GM03348 (cell line): ENCODE results near the gene DIP2B.
A peak's percentile ranks its signal among the peaks of the same experiment; 100 is the strongest.
"Not testable (repeated sequence)": the region's sequence is repeated elsewhere in the genome, so short reads cannot be mapped to it uniquely, and the experiment has no call there.

Source experiments
- DNase-seq: peaks from one replicate; pipeline ENCODE4 v3.0.0; 2012; ENCODE audit warnings: low spot score

The DIP2B gene

DNA sequence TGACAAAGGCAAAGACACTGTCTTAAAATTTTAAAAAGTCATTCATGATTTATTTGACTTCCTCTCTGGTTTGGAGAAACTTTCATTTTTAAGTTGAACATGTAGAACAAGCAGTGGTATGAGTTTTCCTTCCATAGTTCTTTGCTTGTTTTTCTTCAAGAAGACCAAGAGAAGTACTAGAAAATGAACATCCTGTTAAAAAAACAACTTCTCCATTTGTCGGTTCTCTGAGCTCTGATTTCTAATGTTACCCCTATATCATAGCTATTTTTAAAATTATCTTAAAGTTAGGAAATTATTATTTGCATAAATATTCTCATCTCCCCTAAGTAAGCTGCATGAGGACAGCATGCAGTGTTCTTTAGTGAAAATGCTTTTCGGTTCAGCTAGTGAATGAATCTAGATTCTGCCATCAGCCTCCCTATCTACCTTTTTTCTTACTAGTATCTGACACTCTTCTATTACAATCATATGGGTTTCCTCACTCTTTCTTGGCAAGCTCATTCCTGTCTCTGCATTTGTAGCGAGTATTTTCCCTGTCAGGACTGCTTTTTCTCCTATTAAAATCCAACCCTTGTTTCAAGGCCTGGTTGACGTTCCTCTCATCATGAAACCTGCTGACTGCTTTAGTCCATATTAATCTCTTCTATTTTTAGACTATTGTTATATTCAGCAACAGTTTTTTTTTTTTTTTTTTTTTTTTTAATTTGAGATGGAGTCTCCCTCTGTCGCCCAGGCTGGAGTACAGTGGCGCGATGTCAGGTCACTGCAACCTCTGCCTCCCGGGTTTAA lies 15.8 kb downstream of the DIP2B start:
- no peak for DNase-seq

DNA sequence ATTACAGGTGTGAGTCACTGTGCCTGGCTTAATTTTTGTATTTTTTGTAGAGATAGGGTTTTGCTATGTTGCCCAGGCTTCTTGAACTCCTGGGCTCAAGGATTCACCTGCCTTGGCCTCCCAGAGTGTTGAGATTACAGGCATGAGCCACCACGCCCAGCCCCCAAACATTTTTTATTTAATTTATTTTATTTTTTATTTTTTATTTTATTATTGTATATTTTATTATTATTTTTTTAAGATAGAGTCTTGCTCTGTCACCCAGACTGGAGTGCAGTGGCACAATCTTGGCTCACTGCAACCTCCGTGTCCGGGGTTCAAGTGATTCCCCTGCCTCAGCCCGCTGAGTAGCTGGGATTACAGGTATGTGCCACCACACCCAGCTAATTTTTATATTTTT lies 17.0 kb downstream of the DIP2B start:
- DNase-seq: not testable (repeated sequence)

DNA sequence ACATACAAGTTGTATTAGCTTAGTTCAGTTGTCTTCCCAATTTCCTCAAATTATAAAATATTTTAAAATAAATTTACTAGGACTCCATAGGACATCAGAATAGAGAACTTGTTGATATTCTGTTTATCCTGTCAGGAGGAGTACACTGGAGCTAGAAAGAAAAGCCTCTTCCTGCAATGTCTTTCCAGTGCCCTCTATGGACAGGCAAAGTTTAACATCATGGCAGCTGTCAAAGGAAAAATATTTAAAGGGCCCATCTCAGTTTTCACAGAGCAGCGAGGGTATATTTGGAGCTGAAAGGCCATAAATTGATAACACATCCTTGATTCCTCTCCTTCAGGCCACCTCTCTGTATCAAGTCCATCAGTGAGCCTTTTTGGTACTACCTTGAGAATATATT lies 19.0 kb downstream of the DIP2B start:
- DNase-seq: no peak

DNA sequence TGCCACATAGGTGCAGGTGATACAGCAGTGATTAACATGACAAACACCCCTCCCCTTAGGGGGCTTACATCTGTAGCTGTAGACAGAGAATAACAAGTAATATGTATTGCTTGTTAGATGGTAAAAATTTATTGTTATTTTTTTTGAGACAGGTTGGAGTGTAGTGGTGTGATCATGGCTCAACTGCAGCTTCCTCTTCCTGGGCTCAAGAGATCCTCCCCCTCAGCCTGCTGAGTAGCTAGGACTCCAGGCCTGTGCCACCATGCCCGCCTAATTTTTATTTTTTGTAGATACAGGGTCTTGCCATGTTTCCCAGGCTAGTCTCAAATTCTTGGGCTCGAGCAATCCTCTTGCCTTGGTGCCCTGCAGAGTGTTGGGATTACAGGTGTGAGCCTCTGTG lies 19.8 kb downstream of the DIP2B start:
- no peak for DNase-seq

DNA sequence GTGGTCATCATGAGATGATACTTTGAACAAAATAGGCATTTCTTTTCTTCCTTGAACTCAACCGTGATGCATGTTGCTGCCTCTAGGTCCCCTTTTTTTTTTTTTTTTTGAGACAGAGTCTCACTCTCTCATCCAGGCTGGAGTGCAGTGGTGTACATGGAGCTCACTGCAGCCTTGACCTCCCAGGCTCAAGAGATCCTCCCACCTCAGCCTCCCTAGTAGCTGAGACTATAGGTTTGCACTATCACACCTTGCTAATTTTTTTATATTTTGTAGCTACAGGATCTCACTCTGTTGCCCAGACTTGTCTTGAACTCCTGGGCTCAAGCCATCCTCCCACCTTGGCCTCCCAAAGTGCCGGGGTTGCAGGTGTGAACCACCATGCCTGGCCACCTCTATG lies 20.6 kb downstream of the DIP2B start:
- no peak for DNase-seq

DNA sequence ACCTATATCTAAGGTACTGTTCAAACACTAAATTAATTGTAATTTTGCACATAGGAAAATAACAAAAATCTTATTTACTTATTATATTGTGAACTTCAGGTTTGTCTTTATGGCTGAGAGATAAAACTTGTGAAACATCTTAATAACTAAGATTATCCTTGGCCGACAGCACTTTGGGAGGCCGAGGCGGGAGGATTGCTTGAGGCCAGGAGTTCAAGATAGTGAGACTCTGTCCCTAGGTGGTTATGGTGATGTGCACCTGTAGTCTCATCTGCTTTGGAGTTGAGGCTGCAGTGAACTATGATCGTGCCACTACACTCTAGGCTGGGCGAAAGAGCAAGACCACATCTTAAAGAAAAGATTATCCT lies 22.6 kb downstream of the DIP2B start:
- DNase-seq: no peak

DNA sequence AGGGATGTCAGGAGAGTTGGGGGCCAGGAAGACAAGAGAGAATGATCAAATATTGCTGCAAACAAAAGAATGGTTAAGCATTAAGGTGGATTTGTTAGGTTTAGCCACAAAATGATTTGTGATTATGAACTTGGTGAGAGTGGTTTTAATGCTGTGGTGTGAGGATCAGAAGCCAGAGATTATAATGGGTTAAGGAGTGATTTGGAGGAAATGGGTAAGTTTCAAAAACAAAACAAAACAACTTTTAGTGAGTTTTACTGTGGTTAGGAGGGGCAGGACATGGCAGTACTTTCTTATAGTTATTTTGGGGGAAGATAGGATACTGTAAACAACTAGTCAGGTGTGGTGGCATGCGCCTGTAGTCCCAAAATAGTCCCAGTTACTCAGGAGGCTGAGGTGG lies 24.0 kb downstream of the DIP2B start:
- no peak for DNase-seq

DNA sequence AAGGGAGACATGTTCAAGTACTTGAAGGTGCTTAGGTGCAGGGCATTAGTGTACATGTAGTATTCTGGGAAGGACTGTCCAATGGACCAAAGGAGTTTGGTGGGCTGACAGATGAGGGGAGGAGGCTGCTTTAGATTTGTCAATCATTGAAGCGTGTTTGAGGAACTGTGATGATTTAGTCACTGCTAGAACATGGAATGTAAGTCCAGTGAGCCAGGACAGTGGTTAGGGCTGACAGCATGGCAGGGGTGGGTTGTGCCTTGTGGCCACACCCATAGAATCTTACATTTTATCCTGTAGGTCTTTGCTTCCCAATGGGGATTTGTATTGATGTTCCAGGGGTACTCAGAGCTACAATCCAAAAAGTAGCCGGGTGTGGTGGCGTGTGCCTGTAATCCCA lies 24.6 kb downstream of the DIP2B start:
- DNase-seq: no peak

DNA sequence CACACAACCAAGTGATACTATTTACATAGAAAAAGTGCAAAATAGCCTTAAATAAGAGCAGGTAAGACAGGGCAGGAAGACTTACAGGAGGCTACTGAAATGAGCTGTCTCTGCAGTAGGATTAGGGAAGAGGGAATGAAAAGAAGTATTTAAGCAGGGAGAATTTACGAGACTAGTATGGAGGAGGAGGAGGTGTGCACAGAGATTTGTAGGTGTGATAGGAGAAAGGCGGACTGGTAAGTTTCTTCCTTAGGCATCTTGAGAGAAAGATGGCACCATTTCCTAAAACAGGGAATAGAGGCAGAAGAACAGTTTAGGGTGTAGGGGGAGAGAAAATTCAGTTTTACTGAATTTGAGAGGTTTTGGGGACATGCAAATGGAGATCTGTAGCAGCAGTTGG lies 25.7 kb downstream of the DIP2B start:
- DNase-seq: no peak

DNA sequence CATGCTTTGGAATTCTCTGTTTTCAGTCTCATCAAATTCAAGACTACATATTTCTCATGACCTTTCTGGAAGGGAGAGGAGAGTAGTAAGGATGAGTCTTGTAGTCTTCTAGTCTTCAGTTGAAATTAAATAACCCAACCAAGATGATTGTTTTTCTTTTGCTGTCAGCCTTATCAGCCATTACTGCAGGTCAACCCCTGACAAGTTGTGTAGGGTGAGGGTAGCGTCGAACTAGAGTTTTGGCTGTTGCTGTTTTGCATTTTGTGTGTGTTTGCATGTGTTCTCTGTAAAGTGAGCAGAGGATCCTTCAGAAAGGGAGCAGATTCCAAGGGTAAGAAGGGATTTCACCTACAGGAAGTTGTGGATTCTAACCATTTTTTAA lies 28.4 kb downstream of the DIP2B start:
- peak; percentile 21 for DNase-seq

DNA sequence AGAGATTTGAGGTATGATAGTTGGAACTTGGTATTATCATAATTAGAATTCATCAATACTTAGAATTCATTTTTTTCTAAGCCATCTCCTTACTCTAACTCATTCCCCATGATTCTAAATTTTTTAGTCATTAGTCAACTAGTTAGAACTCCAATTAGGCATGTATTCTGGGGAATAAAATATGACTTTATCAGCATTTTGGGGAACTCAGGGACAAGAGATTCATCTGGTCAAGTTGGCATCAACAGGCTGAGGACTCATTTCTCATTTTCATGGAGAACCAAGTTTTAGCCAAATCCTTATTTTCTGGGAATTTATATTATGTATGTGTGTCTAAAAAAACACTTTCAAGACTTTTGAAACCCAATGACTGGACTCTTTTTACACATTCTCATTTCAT lies 29.2 kb downstream of the DIP2B start:
- peak; percentile 38 for DNase-seq

DNA sequence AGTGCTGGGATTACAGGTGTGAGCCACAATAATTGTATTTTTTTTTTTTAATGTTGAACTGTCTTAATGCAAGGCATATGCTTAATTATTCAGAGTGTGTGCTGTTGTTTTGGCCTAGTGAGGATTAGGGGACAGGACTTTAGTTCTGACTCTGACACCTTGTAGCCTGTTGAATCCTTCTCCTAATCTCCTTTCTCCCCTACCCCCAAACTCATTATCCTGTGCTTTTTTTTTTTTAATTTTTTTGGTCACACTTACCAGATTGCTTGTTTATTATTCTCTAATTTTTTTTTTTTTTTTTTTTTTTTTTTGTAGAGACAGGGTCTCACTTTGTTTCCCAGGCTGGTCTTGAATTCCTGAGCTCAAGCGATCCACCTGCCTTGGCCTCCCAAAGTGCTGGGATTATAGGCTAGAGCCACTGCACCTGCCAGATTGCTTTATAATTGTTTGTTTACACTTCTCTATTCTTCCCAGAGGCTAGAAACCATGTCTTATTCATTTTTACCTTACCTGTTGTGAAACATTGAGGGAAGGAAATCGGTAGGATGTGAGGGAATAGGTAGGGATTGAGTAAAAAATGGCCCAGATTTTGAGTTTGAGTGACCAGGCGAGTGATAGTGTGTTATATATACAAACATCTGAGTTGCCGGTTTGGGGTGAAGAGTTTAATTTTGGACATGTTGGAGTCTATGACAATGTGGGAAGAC lies 32.2 kb downstream of the DIP2B start:
- no peak for DNase-seq

DNA sequence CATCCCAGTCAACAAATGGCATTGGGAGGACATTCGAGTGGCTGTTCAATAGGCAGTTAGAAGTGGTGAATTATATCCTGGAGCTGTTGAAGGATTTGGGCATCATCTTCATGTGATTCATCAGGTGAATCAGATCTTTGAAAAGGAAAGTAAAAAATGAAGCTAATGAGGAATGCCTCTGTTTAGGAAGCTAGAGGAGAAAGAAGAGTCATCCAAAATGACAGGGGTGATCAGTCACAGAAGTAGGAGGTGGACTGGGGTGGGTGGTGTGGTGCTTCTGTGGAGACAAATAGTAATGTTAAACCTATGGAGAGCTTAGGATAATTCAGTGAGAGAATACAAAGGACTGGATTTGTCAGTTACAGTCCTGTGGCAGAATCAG lies 32.7 kb downstream of the DIP2B start:
- peak; percentile 56 for DNase-seq

DNA sequence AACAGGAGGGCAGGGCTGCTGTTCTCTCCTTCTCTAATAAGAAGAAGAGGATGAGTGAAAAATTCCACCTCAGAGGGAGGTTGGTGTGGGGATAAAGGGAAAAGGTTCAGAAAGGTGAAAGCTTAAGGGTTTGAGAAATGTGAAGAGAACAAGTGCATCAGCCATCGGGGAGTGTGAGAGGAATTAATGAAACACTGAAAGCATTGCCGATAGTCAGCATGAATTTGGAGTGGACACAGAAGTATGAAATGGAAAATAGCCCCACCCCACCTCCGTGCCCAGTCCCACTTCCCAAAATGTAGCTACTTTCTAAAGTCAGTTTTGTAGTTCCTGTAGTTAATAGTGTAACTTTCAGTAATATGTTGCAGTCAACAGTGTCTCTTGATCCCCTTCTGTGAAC lies 33.4 kb downstream of the DIP2B start:
- DNase-seq: no peak

DNA sequence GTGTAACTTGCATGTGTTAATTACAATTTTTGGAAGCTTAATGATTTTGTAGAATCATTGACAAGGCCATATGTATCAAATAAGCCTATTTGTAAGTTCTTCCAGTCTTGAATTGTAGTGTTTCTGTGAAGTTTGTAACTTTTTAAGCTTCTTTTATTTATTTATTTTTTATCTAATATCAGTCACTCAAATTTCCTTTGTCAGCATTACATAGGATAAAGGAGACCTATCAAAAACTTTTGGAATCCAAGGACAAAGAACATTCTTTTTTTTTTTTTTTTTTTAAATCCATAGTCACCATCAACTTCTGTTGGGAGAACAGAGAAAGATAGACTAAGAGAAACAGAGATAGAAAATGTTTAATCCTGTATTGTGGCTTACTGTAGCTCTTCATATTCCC lies 36.4 kb downstream of the DIP2B start:
- DNase-seq: no peak

DNA sequence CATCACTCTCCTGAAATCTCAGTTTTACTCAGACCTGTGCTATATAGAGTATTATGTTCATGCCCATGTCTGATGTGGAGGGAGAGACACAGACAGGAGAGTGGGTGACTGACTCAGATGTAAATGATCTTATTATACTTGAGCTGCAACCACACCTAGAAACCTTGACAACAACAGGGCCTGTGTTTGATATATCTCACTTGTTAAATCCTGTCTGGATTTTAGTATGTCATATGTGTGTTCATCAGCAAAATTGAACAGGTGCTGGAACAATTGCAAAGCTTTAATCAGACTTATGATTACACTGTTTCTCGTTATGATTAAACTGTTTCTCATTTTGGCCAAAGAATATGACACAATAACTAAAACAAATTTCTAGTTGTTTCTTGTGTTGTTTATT lies 37.7 kb downstream of the DIP2B start:
- DNase-seq: peak; percentile 31

DNA sequence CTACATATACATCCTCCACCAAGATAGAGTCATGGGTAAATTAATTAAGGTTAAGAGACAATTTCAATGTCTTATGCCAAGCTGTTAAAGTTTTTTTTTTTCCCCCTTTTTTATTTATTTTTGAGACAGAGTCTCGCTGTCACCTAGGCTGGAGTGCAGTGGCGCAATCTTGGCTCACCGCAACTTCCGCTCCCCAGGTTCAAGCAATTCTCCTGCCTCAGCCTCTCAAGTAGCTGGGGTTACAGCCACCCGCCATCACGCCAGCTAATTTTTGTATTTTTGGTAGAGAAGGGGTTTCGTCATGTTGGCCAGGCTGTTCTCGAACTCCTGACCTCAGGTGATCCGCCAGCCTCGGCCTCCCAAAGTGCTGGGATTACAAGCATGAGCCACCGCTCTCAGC lies 38.4 kb downstream of the DIP2B start:
- DNase-seq: not testable (repeated sequence)

DNA sequence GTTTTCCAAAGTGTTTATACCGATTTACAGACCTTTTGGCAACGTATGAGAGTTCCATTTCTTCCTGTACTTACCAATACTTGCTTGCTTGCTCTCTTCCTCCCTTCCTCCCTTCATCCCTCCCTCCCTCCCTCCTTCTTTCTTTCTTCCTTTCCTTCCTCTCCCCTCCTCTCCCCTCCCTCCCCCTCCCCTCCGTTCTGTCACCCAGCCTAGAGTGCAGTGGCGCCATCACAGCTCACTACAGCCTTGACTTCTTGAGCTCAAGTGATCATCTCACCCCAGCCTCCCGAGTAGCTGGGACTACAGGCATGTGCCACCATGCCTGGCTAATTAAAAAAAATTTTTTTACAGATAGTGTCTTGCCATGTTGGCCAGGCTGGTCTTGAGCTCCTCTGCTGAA lies 40.4 kb downstream of the DIP2B start:
- no peak for DNase-seq

DNA sequence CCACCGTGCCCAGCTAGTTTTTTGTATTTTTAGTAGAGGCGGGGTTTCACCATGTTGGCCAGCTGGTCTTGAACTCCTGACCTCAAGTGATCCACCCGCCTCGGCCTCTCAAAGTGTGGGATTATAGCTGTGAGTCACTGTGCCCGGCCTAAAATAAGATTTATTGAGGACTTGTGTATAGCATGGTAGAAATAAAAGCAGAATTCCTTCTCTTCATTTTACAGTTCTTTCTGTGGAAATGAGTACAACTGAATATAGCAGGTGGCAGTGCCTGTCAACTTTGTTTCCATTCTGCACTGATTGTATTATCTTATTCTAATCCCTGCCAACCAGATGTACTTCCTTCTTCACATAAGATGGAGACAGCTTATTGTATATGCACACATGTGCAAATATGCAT lies 41.0 kb downstream of the DIP2B start:
- DNase-seq: no peak

DNA sequence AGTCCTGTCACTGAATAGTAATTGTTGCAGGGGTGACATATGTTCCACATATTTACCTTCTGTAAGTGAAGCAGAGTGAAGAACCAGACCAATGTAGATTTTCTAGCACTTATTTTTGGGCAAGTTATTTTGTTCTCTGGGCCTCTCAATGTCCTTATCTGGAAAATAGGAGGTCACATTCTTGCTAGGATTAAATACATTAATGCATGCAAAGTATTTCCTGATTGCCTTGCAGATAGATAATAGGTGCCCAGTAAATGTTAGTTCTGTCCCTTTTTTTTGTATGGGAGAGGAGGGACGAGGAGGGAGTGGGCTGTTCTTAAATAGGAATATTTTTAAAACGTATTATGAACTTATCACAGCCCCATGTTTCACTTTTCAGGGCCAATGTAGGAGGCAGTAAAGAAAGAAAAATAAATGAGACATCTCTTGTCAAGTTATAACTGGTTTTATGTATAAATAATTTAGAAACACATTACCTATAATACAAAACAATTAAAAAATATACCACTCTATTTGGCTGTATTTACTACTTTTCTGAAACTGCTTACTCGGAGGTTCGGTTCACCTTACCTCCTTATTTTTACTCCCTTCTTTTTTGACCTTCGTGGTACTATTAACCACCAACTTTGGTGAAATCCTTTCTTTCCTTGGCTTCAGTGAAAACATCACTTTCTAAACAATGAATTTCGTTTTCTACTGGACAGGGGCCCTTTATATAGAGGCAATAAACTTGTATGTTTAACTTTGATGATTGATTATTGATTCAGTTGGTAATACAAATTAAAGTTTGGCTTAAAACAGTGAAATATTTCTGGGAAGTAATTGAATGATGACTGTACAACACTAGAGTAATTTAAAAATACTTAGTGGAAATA lies 41.9 kb downstream of the DIP2B start:
- DNase-seq: no peak

DNA sequence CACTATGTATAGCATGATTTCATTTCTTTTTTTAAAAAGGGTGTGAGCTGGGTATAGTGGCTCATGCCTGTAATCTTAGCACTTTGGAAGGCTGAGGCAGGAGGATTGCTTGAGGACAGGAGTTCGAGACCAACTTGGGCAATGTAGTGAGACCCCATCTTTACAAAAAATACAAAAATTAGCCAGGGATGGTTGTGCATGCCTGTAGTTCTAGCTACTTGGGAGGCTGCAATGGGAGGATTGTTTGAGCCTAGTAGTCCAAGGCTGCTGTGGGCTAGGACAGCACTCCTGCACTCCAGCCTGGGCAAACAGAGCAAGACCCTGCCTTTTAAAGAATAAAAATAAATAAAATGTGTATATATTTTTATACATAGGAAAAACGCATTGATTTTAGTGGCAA lies 43.0 kb downstream of the DIP2B start:
- DNase-seq: no peak

DNA sequence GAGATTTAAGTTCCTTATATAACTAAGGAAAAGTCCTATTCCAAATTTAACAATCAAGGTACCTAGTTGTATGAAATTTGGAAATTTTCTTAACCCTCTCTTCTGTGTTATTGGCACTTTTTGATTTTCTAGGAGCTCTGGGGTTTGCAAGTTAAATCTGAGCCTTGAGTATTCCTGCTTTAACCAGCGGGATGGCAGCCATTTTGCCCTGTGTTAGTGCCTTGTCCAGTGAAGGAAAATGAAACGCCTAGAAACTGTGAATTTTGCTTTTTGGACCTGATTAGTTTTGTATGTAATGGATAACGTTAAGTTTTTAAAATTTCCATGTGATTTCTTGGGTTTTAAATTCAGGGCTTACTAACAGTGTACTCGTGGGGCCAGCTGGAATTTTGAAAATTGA lies 45.1 kb downstream of the DIP2B start:
- no peak for DNase-seq
